Right cardiac atrium (tissue), 5 donors: Measurements from ENCODE around the gene C22orf15. TPM values are rescaled to one million over a fixed set of nuclear protein-coding genes. Genes with fewer than 3 reads are reported as not detected.
A peak's percentile ranks its signal among the peaks of the same experiment; 100 is the strongest.

Experiments
- ATAC-seq, 2 donors: fragments of 200-7000 bp; cut with Tn5 transposase; one replicate each; pipeline versions ENCODE4 v1.8.0 to v1.9.1; 2020; ENCODE audit warnings: moderate library complexity in 2 of 2, mild to moderate bottlenecking in 1 of 2
- DNase-seq, 3 donors: peaks; one replicate each; pipeline ENCODE4 v3.0.0-alpha.2; 2020
- H3K27ac ChIP-seq: one replicate; pipeline ENCODE4 v1.5.1; 2013; ENCODE audit warnings: mild to moderate bottlenecking, low read length, control low read depth, moderate library complexity
- H3K27me3 ChIP-seq: one replicate; pipeline ENCODE4 v1.6.1; 2013; ENCODE audit not compliant: control insufficient read depth, insufficient read depth
- H3K4me1 ChIP-seq: one replicate; pipeline ENCODE4 v1.6.1; 2013; ENCODE audit warnings: low read length; ENCODE audit not compliant: control insufficient read depth, insufficient read depth
- H3K4me3 ChIP-seq: one replicate; pipeline ENCODE4 v1.5.1; 2013; ENCODE audit warnings: low read length, control low read depth
- H3K9me3 ChIP-seq: one replicate; pipeline ENCODE4 v1.6.1; 2013; ENCODE audit warnings: low read length; ENCODE audit not compliant: control insufficient read depth
- WGBS: extraction: QIAGEN DNeasy Blood & Tissue Kit; methylation state at CpG from one replicate; pipeline ENCODE4 v1.1.7; 2013; 5-methylcytosine and 5-hydroxymethylcytosine counted together
- intact Hi-C, 4 donors: fragments of 100-400 bp; cut with DNase I; formaldehyde crosslinking; loops; one replicate each; pipeline versions ENCODE4 v1.11.0 to v1.14.0; 2022 to 2023
- polyA plus RNA-seq: library from polyadenylated mRNA; stranded (reverse); fragments of 200-250 nt; gene quantifications from one replicate; pipeline ENCODE4 v1.2.3, GENCODE V29; 2013
- total RNA-seq, 4 donors: library from RNA; stranded (reverse); fragmentation: NEBNext Ultra II Directional; extraction: Animal tissue kit (Norgen Biotek cat#: 25700); gene quantifications; one replicate each; pipeline ENCODE4 v1.2.1, GENCODE V29; 2021
- donor health status: healthy with polysubstance abuse.
- donor health status: DM: no; HTN: yes; CAD: no.
- donor health status: DM: no; HTN: no; CAD: no.
- donor health status: DM: no; HTN: yes; CAD: no; lungs with severe emphysema.
- donor health status: DM: yes; HTN: yes; CAD: no.

C22orf15 gene
- total and polyA plus RNA-seq, 5 donors, result 0.21 TPM; not detected in 4

DNA sequence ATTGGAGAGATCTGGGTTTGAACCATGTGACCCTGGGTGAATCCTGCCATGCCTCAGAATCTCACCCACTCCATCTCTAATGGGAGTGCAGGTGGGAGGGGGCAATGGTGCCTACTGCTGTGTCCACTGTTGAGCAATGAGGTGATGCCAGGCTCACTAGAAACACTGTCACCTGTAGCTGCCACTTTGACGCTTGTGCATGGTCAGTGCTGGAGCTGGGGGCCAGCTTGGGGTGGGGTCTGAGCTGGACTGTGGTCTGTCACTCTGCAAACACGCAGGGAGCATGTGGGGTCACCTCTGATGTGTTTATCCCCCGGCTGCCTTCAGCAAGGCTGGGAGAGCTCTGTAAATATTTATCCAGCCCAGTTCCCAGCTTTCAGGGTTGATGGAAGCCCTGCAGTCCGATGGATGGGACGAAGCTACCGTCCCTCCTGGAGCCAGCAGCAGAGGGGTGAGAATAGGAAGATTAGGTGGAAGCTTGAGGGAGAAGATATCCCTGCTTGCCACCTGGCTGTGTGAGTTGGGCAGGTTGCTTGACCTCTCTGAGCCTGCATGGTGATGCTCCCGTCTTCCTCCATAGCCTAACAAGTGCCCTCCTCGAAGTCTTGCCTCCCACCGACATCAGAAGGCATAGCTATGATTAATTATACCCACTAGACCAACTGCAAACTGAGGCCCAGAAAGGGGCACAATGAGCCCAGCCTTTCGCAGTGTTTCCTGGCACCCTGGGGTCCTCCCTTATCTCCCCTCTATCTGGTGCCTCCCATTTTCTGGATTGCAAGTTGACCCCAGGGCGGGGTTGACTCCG, 11.5 kb downstream of the C22orf15 start:
- DNase-seq, result no peak
- Histone ChIP-seq H3K27ac (no peak overlapping the region), H3K4me3 (no peak overlapping the region), H3K4me1 (no peaks in the 10 kb centered on the region), H3K9me3 (no peaks in the 10 kb centered on the region), H3K27me3 (no peaks in the 10 kb centered on the region)
- ATAC-seq, result no peak
- intact Hi-C loops, result loop anchor here in 1 of 4 donors (5.0 kb wide), 1 partner anchor 73 kb away; no protein-coding TSS in a partner anchor
- 56% methylated on average over 12 of the region's 12 CpGs for WGBS

DNA sequence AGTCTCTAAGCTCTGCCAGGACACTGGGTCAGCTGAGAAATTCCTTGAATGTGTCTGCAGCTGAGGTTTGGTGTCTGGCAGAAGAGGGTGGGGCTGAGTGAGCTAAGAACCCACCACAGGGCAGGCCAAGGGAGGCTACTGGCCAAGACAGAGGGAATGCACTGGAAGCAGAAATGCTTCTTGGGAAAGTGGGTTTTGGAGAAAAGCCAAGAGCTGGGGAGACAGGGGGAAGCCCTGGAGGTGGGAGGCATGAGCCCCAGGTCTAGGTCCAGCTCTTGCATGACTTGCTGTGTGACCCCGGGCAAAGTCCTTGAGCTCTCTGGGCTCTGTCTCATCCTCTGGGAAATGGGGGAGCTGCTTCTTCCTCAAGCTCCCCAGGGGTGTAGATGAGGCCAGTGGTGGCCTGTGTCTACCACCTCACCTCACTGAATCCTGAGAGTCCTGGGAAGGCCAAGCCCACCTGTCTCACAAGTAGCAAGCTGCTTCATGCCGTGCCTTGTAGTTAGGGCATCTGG, 12.2 kb downstream of the C22orf15 start:
- DNase-seq, result no peak
- Histone ChIP-seq H3K4me1 (no peaks in the 10 kb centered on the region), H3K27me3 (no peaks in the 10 kb centered on the region), H3K4me3 (no peak overlapping the region), H3K9me3 (no peaks in the 10 kb centered on the region), H3K27ac (no peak overlapping the region)
- 79% methylated on average over 2 of the region's 2 CpGs for WGBS
- ATAC-seq, result no peak
- intact Hi-C loops, result loop anchor here in 1 of 4 donors (5.0 kb wide), 1 partner anchor 72 kb away; no protein-coding TSS in a partner anchor

DNA sequence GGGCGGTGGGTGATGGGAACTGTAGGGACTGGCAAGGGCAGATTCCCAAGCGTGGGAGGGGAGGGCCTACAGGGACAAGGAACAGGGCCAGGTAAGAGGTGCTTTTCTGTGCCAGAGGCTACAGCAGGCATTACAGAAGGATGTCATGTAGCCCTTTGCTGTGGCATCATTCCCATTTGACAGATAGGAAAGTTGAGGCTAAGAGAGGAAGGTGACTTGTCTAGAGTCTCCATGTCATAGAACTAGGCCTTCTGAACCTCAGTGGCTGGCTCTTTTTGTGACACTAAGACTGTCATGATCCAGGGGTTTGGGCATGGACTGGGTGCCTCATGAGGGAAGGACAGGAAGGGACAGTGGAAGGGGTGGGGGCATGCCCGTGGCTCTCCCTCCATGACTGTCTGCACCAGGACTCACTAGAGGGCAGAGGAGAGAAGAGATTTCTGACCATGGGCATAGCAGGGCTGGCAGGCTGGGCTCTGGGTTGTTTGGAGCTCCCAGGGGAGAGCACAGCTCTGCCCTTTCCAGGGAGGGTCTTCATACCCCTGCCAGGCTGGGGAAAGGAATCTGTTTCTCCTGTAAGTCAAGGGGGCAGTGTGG, 13.1 kb downstream of the C22orf15 start:
- no peaks in the 10 kb centered on the region for H3K27me3 ChIP-seq
- no peak for DNase-seq
- WGBS, result 75% methylated on average over 3 of the region's 3 CpGs
- H3K4me1 ChIP-seq, result no peaks in the 10 kb centered on the region
- no peak overlapping the region for H3K4me3 ChIP-seq
- ATAC-seq, result no peak
- H3K9me3 ChIP-seq, result no peaks in the 10 kb centered on the region
- intact Hi-C loops, result no loop called here
- no peak overlapping the region for H3K27ac ChIP-seq

DNA sequence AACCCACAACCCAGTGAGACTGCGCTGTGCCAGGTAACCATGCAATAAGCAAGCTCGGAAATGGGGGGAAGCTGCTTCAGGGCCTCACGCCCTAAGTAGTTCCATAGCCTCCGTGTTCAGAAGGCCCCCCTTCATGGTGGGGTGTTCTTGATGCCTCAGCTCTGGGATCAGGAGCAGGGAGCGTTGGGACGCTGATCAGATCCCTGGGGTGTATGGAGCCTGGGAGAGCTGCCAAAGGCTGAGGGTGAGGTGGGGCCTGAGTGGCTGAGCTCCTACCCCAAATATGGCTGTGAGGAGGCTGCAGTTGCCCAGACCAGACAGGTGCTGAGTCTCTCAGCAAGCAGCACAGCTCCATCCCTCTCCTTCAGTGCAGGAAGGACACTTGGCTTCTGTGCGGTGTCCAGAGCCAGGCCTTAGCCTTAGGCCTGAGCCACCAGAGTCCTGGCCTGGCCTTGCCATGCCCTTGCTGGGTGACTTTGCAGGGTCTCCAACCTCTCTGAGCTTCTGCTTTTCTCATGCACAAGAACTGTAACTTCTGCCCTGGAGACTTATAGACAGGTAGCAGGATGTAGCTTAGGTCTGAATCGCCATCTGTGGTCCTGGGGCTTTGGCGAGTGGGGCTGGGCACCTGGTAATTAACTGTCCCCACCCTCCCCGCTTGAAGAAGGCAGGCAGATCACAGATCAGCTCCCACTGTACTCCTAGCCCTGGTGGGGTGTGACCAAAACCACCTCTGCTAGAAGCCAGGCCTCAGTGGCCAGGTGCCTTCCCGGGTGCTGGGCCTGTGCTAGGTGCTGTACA, 15.2 kb downstream of the C22orf15 start:
- Histone ChIP-seq H3K27me3 (no peaks in the 10 kb centered on the region), H3K4me1 (no peaks in the 10 kb centered on the region), H3K9me3 (no peaks in the 10 kb centered on the region), H3K4me3 (no peak overlapping the region), H3K27ac (no peak overlapping the region)
- DNase-seq (peak in 2 of 3 donors; percentile 41 to 80), ATAC-seq (peak; percentile 9 to 53)
- 81% methylated on average over 11 of the region's 11 CpGs for WGBS
- intact Hi-C loops, result no loop called here

DNA sequence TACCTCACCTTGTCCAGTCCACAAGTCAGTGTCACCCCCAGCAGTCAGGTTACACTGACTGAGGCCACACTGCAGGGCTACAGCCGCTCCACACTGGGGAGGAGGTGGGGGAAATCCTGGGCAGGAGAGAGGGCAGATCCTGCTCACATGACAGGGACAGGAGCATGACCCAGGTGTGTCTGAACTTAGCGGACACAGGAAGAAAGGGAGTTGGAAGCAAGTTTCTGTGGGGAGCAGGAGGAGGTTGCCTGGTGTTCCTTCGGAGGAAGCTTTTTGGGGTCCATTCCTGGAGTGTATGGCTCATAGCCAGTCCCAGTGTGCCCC, 15.7 kb downstream of the C22orf15 start:
- intact Hi-C loops, result no loop called here
- Histone ChIP-seq H3K4me3 (no peak overlapping the region), H3K4me1 (no peaks in the 10 kb centered on the region), H3K9me3 (no peaks in the 10 kb centered on the region), H3K27ac (no peak overlapping the region), H3K27me3 (no peaks in the 10 kb centered on the region)
- WGBS, result 87% methylated on average over 3 of the region's 3 CpGs
- ATAC-seq (no peak), DNase-seq (no peak)

DNA sequence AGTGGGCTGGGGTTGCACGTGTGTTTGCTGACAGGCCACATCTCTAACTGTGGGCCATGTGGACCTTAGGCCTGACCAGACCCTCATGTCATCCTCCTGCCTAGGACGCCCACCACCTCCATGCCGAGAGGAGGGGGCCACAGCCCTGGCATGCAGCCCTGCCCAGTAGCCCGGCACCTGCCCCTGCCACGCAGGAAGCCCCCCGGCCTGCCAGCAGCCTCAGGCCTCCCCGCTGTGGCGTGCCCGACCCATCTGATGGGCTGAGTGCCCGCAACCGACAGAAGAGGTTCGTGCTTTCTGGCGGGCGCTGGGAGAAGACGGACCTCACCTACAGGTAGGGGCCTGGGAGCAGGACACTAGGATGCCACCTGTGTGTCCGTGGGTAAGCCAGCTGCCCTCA, 16.3 kb downstream of the C22orf15 start:
- Histone ChIP-seq H3K27me3 (no peaks in the 10 kb centered on the region), H3K4me3 (no peak overlapping the region), H3K27ac (no peak overlapping the region), H3K4me1 (no peaks in the 10 kb centered on the region), H3K9me3 (no peaks in the 10 kb centered on the region)
- 91% methylated on average over 16 of the region's 16 CpGs for WGBS
- intact Hi-C loops, result no loop called here
- ATAC-seq (no peak), DNase-seq (no peak)

DNA sequence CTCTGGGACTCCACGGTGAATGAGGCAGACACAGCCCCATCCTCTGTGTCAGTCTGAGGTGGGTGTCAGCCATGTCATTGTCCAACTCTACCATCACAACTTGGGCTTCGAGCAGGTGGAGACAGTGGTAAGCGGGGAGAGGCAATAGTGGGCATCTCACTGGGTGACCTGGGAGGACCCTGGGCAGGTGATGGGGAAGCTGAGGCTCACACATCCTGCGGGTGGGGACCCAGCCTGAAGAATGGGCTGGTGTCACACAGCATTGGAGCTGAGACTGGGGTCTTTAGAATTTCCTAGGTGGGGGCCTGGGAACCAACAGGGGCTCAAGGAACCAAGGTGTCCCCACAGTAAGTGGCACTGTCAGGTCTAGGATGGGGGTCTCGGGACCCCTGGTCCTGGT, 16.9 kb downstream of the C22orf15 start:
- intact Hi-C loops, result no loop called here
- Histone ChIP-seq H3K27me3 (no peaks in the 10 kb centered on the region), H3K4me1 (no peaks in the 10 kb centered on the region), H3K4me3 (no peak overlapping the region), H3K27ac (no peak overlapping the region), H3K9me3 (no peaks in the 10 kb centered on the region)
- 93% methylated on average over 5 of the region's 5 CpGs for WGBS
- DNase-seq, result no peak
- ATAC-seq, result no peak

DNA sequence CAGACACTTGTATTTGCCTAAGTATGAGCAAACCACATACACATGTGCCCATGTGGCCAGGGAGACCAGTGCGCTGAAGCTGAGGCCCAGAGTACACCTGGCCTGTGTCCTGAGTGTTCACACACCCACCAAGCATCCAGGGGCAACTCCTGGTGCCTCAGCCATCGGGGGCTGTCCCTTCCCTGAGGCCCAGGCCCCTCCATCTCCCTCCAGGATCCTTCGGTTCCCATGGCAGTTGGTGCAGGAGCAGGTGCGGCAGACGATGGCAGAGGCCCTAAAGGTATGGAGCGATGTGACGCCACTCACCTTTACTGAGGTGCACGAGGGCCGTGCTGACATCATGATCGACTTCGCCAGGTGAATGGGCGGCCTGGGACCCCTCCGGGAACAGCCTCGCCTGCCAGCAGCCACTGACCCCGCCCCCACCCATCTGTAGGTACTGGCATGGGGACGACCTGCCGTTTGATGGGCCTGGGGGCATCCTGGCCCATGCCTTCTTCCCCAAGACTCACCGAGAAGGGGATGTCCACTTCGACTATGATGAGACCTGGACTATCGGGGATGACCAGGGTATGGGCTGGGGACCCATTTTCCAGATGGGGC, 17.5 kb downstream of the C22orf15 start:
- Histone ChIP-seq H3K4me3 (no peak overlapping the region), H3K9me3 (no peaks in the 10 kb centered on the region), H3K4me1 (no peaks in the 10 kb centered on the region), H3K27me3 (no peaks in the 10 kb centered on the region), H3K27ac (no peak overlapping the region)
- DNase-seq, result peak in 1 of 3 donors; percentile 39
- no peak for ATAC-seq
- intact Hi-C loops, result no loop called here
- WGBS, result 88% methylated on average over 20 of the region's 20 CpGs

DNA sequence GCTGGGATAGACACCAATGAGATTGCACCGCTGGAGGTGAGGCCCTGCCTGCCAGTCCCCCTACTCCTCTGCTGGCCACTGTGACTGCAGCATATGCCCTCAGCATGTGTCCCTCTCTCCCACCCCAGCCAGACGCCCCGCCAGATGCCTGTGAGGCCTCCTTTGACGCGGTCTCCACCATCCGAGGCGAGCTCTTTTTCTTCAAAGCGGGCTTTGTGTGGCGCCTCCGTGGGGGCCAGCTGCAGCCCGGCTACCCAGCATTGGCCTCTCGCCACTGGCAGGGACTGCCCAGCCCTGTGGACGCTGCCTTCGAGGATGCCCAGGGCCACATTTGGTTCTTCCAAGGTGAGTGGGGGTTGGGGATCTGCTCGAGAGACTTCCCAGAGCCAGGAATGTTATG, 18.3 kb downstream of the C22orf15 start:
- intact Hi-C loops, result no loop called here
- Histone ChIP-seq H3K4me3 (no peak overlapping the region), H3K9me3 (no peaks in the 10 kb centered on the region), H3K27me3 (no peaks in the 10 kb centered on the region), H3K27ac (no peak overlapping the region), H3K4me1 (peaks cover under 1% of the 10 kb centered on the region)
- 86% methylated on average over 15 of the region's 15 CpGs for WGBS
- ATAC-seq (no peak), DNase-seq (peak in 1 of 3 donors; percentile 43)

DNA sequence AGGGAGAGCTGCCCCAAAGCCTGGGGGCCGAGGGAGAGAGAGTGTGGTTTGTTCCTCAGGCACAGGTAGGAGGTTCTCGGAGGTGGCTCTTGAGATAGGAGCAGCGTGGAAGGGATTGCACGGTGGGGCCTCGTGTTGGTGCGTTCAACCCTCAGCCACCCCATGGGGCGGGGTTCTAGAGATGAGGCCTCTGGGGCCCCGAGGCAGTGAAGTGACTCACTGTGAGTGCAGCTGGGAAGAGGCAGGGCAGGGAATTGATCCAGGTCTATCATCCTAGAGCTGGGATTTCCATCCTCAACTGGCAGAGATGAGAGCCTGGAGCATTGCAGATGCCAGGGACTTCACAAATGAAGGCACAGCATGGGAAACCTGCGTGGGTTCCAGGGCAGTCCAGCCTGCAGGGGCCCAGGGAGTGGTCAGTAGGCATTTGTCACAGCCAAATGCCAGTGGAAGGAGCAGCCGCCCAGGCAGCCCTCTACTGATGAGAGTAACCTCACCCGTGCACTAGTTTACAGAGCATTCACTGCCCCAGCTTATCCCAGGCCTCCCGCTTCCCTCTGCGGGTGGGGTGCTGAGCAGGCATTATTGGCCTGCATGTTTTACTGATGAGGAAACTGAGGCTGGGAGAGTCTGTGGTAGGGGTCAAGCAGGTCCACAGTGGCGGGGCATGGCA, 18.9 kb downstream of the C22orf15 start:
- no peak overlapping the region for H3K27ac ChIP-seq
- H3K4me3 ChIP-seq, result no peak overlapping the region
- 83% methylated on average over 14 of the region's 14 CpGs for WGBS
- DNase-seq (peak in 1 of 3 donors; percentile 34), ATAC-seq (no peak)
- H3K27me3 ChIP-seq, result no peaks in the 10 kb centered on the region
- intact Hi-C loops, result no loop called here
- peaks cover 4% of the 10 kb centered on the region for H3K4me1 ChIP-seq
- H3K9me3 ChIP-seq, result no peaks in the 10 kb centered on the region
